Effector memory CD8-positive, alpha-beta T cell (primary cell): ENCODE measurements around the gene RMP24.
A peak's percentile ranks its signal among the peaks of the same experiment; 100 is the strongest.
"Not testable (repeated sequence)": the region's sequence is repeated elsewhere in the genome, so short reads cannot be mapped to it uniquely, and the experiment has no call there.

Experiments used
- ATAC-seq: fragments of 150-1000 bp; cut with Tn5 transposase; replicated peaks from 2 replicates; pipeline ENCODE4 v1.10.0; 2021; ENCODE audit warnings: mild to moderate bottlenecking, moderate library complexity
- DNase-seq, 3 experiments: peaks; one replicate each; pipeline ENCODE4 v3.0.0; 2021
- H3K27ac Mint-ChIP-seq, 2 donors: one replicate each; pipeline ENCODE4 v1.8.0; 2022; ENCODE audit warnings: mild to moderate bottlenecking in 2 of 2, mixed read lengths in 2 of 2, moderate library complexity in 2 of 2
- H3K27me3 Mint-ChIP-seq, 2 donors: one replicate each; pipeline ENCODE4 v1.8.0; 2022; ENCODE audit warnings: mixed read lengths in 2 of 2
- H3K36me3 Mint-ChIP-seq: one replicate; pipeline ENCODE4 v1.8.0; 2022; ENCODE audit warnings: mild to moderate bottlenecking, moderate library complexity, mixed read lengths; ENCODE audit not compliant: insufficient read depth
- H3K4me1 Mint-ChIP-seq, 2 donors: one replicate each; pipeline ENCODE4 v1.8.0; 2022; ENCODE audit warnings: low read depth in 2 of 2, mixed read lengths in 2 of 2
- H3K4me3 Mint-ChIP-seq, 2 donors: one replicate each; pipeline ENCODE4 v1.8.0; 2022; ENCODE audit warnings: mild to moderate bottlenecking in 2 of 2, mixed read lengths in 2 of 2, moderate library complexity in 2 of 2
- H3K9me3 Mint-ChIP-seq, 2 donors: one replicate each; pipeline ENCODE4 v1.8.0; 2022; ENCODE audit warnings: mixed read lengths in 2 of 2

RMP24 gene

GRCh38 chr18:35948080-35948479 lies 24.4 kb upstream of the RMP24 start:
- H3K4me1 Mint-ChIP-seq: peaks cover 4 to 7% of the 10 kb centered on the region in 2 donors
- H3K27me3 Mint-ChIP-seq: peaks cover 24 to 41% of the 10 kb centered on the region in 2 donors
- H3K4me3 Mint-ChIP-seq: no peak overlapping the region
- no peaks in the 10 kb centered on the region for H3K9me3 Mint-ChIP-seq
- DNase-seq: no peak
- H3K27ac Mint-ChIP-seq: no peak overlapping the region
- peaks cover 4% of the 10 kb centered on the region for H3K36me3 Mint-ChIP-seq
- ATAC-seq: no peak

GRCh38 chr18:35949090-35949489 lies 23.4 kb upstream of the RMP24 start:
- no peak for ATAC-seq
- Mint-ChIP-seq H3K4me3 (no peak overlapping the region), H3K27ac (no peak overlapping the region), H3K9me3 (no peaks in the 10 kb centered on the region), H3K4me1 (peaks cover 4 to 7% of the 10 kb centered on the region in 2 donors), H3K27me3 (peaks cover 33 to 44% of the 10 kb centered on the region in 2 donors), H3K36me3 (peaks cover 4% of the 10 kb centered on the region)
- DNase-seq: no peak

DNA sequence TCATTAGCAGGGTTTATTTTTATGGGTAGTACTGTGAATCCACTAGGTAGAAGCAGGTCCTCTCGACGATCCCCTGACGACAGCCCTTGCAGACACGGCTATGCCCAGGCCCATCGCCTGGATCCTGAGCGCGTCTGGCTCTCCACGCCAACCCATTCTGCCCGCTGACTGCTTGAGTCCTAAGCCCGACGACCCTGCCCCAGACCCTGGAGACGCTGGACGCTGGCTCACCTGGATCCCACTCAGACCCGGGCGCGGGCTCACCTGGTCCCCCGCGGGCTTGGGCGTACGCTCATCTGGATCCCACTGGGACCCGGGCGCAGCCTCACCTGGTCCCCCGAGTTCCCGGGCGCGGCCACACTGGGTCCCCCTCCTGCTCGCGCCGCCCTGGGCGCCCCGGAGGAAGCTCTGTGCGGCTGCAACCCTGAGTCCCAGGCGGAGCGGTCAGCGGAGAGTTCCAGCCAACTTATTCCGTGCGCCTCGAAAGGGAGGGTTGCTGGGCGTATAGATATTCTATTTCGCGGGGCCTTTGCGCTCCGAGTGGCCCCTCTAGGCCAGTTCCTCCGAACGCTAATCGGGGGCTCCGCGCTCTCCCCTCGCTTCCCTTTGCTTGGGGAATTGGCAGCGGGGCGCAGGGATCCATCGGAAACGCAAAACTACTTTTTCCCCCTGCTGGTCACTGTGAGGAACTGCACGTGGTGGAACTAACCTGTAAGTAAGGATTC lies 22.4 kb upstream of the RMP24 start:
- Mint-ChIP-seq H3K9me3 (no peaks in the 10 kb centered on the region), H3K27ac (no peak overlapping the region), H3K27me3 (peaks cover 33 to 44% of the 10 kb centered on the region in 2 donors), H3K4me1 (peaks cover 4 to 7% of the 10 kb centered on the region in 2 donors), H3K36me3 (peaks cover 4% of the 10 kb centered on the region), H3K4me3 (peak overlapping the region; percentile 83 to 88)
- ATAC-seq (peak; percentile 86), DNase-seq (peak; percentile 51 to 55 (median 55))

GRCh38 chr18:35950628-35950982 lies 21.9 kb upstream of the RMP24 start:
- Mint-ChIP-seq H3K9me3 (no peaks in the 10 kb centered on the region), H3K4me3 (peak overlapping the region; percentile 83 to 88), H3K27me3 (peaks cover 33 to 44% of the 10 kb centered on the region in 2 donors), H3K27ac (no peak overlapping the region), H3K36me3 (peaks cover 4% of the 10 kb centered on the region), H3K4me1 (peaks cover 4 to 7% of the 10 kb centered on the region in 2 donors)
- no peak for ATAC-seq
- DNase-seq: no peak

DNA sequence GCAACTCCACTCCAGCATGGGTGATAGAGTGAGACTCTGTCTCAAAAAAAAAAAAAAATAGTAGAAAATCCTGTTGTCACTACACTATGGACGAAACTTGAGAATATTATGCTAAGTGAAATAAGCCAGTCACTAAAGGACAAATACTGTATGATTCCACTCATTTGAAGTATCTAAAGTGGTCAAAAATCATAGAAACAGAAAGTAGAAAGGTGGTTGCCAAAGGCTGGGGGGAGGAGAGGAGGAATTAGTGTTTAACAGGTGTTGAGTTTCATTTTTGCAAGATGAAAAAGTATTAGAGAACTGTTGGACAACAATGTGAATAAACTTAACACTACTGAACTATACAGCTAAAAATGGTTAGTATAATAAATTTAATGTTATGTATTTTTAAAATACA lies 18.8 kb upstream of the RMP24 start:
- Mint-ChIP-seq H3K4me1 (peaks cover 4 to 7% of the 10 kb centered on the region in 2 donors), H3K9me3 (no peaks in the 10 kb centered on the region), H3K4me3 (no peak overlapping the region), H3K27ac (no peak overlapping the region), H3K27me3 (peaks cover 62 to 74% of the 10 kb centered on the region in 2 donors), H3K36me3 (peaks cover 4% of the 10 kb centered on the region)
- ATAC-seq: no peak
- no peak for DNase-seq

DNA sequence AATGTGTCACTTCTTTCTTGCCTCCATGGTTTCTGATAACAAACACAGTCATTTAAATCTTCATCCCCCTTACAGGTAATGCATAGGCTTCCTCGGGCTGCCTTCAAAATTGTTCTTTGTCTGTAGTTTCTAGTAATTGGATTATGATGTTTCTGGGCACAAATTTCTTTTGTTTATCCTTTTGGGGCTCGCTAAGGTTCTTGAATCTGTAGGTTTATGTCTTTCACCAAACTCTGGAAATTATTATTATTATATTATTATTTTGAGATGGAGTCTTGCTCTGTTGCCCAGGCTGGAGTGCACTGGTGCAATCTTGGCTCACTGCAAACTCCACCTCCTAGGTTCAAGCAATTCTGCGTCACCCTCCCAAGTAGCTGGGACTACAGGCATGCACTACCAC lies 16.3 kb upstream of the RMP24 start:
- H3K27ac Mint-ChIP-seq: no peak overlapping the region
- peaks cover 4% of the 10 kb centered on the region for H3K36me3 Mint-ChIP-seq
- ATAC-seq (no peak), DNase-seq (no peak)
- no peak overlapping the region for H3K4me3 Mint-ChIP-seq
- H3K9me3 Mint-ChIP-seq: no peaks in the 10 kb centered on the region
- H3K4me1 Mint-ChIP-seq: no peaks in the 10 kb centered on the region
- H3K27me3 Mint-ChIP-seq: peaks cover 59 to 64% of the 10 kb centered on the region in 2 donors

GRCh38 chr18:35962320-35962719 lies 10.2 kb upstream of the RMP24 start:
- H3K36me3 Mint-ChIP-seq: no peaks in the 10 kb centered on the region
- DNase-seq (no peak), ATAC-seq (no peak)
- no peak overlapping the region for H3K27ac Mint-ChIP-seq
- peaks cover 17 to 28% of the 10 kb centered on the region in 2 donors for H3K27me3 Mint-ChIP-seq
- no peak overlapping the region for H3K4me3 Mint-ChIP-seq
- H3K9me3 Mint-ChIP-seq: no peaks in the 10 kb centered on the region
- no peaks in the 10 kb centered on the region for H3K4me1 Mint-ChIP-seq

- DNase-seq (no peak), ATAC-seq (no peak)
- Mint-ChIP-seq H3K36me3 (peaks cover 5% of the 10 kb centered on the region), H3K27ac (no peak overlapping the region), H3K4me1 (peaks cover 3 to 5% of the 10 kb centered on the region in 2 donors), H3K27me3 (peaks cover 0 to 8% of the 10 kb centered on the region in 2 donors), H3K4me3 (no peak overlapping the region), H3K9me3 (no peaks in the 10 kb centered on the region)
Measured at GRCh38 chr18:35964319-35964718, 8.2 kb upstream of the RMP24 start.

DNA sequence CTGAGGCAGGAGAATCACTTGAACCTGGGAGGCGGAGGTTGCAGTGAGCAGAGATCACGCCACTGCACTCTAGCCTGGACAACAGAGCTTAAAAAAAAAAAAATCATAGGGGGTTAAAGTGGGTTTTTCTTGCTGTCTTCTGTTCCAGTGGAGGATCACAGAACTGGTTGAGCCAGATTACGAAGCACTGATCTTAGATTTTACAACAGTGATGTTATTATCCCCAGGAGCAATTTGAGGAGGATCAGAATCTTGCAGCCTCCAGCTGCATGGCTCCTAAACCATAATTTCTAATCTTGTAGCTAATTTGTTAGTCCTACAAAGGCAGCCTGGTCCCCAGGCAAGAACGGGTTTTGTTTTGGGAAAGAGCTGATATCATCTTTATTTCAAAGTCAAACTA lies 4.6 kb upstream of the RMP24 start:
- Mint-ChIP-seq H3K4me1 (peaks cover 17 to 24% of the 10 kb centered on the region in 2 donors), H3K27ac (peak overlapping the region in 1 of 2 donors; percentile 41), H3K36me3 (peaks cover 24% of the 10 kb centered on the region)
- H3K4me3 Mint-ChIP-seq, ATAC-seq, H3K9me3 Mint-ChIP-seq, H3K27me3 Mint-ChIP-seq, DNase-seq: not testable (repeated sequence)

DNA sequence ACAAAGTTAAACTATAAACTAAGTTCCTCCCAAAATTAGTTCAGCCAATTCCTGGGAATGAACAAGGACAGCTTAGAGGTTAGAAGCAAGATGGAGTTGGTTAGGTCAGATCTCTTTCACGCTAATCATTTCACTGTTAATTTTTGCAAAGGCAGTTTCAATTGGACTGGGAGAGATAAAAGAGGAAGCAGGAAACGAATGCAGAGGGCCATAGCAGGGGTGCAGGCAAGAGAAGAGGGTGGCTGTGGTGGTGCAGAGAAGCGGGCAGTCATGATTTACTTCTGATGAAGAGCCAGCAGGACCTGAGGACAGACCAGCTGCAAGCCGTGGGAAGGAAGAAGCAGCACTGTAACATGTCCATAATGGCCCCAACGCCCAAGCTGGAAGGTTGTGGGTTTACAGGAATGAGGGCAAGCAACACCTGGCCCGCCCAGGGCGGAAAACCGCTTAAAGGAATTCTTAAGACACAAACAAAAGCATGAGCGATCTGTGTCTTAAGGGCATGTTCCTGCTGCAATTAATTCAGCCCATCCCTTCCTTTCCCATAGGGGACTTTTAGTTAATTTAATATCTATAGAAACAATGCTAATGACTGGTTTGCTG lies 4.1 kb upstream of the RMP24 start:
- H3K4me3 Mint-ChIP-seq: no peak overlapping the region
- DNase-seq: no peak
- H3K27me3 Mint-ChIP-seq: no peaks in the 10 kb centered on the region
- peaks cover 24% of the 10 kb centered on the region for H3K36me3 Mint-ChIP-seq
- H3K4me1 Mint-ChIP-seq: peaks cover 21 to 29% of the 10 kb centered on the region in 2 donors
- no peak for ATAC-seq
- no peaks in the 10 kb centered on the region for H3K9me3 Mint-ChIP-seq
- peak overlapping the region in 1 of 2 donors; percentile 42 for H3K27ac Mint-ChIP-seq

GRCh38 chr18:35969676-35970075 lies 2.8 kb upstream of the RMP24 start:
- H3K27me3 Mint-ChIP-seq: no peaks in the 10 kb centered on the region
- no peaks in the 10 kb centered on the region for H3K9me3 Mint-ChIP-seq
- H3K4me3 Mint-ChIP-seq: peak overlapping the region; percentile 45 to 82
- DNase-seq (no peak), ATAC-seq (no peak)
- peak overlapping the region; percentile 77 to 99 for H3K27ac Mint-ChIP-seq
- peaks cover 30 to 38% of the 10 kb centered on the region in 2 donors for H3K4me1 Mint-ChIP-seq
- H3K36me3 Mint-ChIP-seq: peaks cover 28% of the 10 kb centered on the region

- H3K27me3 Mint-ChIP-seq: no peaks in the 10 kb centered on the region
- H3K4me1 Mint-ChIP-seq: peaks cover 32 to 41% of the 10 kb centered on the region in 2 donors
- no peak for ATAC-seq
- peak overlapping the region; percentile 86 to 99 for H3K27ac Mint-ChIP-seq
- peaks cover 46% of the 10 kb centered on the region for H3K36me3 Mint-ChIP-seq
- no peak for DNase-seq
- H3K4me3 Mint-ChIP-seq: peak overlapping the region; percentile 88 to 99
- H3K9me3 Mint-ChIP-seq: no peaks in the 10 kb centered on the region
Measured at GRCh38 chr18:35971661-35972196, 750 bp upstream of the RMP24 start.

GRCh38 chr18:35973650-35974049 lies 1.2 kb downstream of the RMP24 start:
- peak overlapping the region; percentile 88 to 99 for H3K4me3 Mint-ChIP-seq
- H3K4me1 Mint-ChIP-seq: peaks cover 28 to 36% of the 10 kb centered on the region in 2 donors
- H3K36me3 Mint-ChIP-seq: peaks cover 59% of the 10 kb centered on the region
- H3K9me3 Mint-ChIP-seq: no peaks in the 10 kb centered on the region
- DNase-seq (no peak), ATAC-seq (no peak)
- H3K27ac Mint-ChIP-seq: peak overlapping the region; percentile 86 to 99
- no peaks in the 10 kb centered on the region for H3K27me3 Mint-ChIP-seq

DNA sequence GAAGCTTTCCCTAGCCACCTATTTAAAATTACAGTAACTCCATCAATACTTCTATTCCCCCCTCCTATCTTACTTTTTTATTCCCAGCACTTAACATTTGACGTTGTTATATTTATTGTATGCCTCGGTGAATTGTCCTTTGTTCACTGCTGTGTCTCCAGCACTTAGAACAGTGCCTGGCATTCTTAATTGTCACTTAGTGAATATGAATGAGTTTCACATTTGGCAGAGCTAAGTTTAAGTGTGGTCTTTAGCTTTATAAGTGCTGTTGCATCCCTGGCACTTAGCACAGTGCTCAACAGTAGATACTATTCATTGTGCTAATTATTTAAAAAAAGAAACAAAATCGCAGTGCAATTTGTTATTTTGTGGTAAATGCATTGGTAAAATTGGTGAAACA lies 1.7 kb downstream of the RMP24 start:
- ATAC-seq: no peak
- H3K9me3 Mint-ChIP-seq: no peaks in the 10 kb centered on the region
- H3K4me1 Mint-ChIP-seq: peaks cover 28 to 36% of the 10 kb centered on the region in 2 donors
- H3K27ac Mint-ChIP-seq: peak overlapping the region; percentile 86 to 99
- H3K27me3 Mint-ChIP-seq: no peaks in the 10 kb centered on the region
- DNase-seq: no peak
- H3K36me3 Mint-ChIP-seq: peaks cover 62% of the 10 kb centered on the region
- peak overlapping the region; percentile 88 to 99 for H3K4me3 Mint-ChIP-seq
